ENCODE data around the gene CYB5R3.
A peak's percentile ranks its signal among the peaks of the same experiment; 100 is the strongest.
"Not testable (repeated sequence)": the region's sequence is repeated elsewhere in the genome, so short reads cannot be mapped to it uniquely, and the experiment has no call there.

Gene CYB5R3

DNA sequence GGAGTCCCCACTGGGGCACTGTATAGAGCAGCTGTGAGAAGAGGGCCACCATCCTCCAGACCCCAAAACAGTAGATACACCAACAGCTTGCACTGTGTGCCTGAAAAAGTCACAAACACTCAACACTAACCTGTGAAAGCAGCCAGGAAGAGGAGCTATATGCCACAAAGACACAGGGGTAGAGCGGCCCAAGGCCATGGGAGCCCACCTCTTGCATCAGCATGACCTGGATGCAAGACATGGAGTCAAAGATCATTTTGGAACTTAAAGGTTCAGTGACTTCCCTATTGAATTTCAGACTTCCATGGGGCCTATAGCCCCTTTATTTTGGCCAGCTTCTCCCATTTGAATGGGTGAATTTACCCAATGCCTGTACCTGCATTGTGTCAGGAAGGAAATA is 29.7 kb upstream of the CYB5R3 start:
- DNase-seq (ENCODE audit: low read depth), result no peak

DNA sequence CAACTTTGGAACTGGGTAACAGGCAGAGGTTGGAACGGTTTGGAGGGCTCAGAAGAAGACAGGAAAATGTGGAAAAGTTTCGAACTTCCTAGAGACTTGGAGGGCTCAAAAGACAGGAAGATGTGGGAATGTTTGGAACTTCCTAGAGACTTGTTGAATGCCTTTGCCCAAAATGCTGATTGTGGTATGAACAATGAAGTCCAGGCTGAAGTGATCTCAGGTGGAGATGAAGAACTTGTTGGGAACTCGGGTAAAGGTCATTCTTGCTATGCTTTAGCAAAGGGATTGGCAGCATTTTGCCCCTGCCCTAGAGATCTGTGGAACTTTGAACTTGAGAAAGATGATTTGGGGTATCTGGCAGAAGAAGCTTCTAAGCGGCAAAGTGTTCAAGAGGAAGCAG is 28.7 kb upstream of the CYB5R3 start:
- not testable (repeated sequence) for DNase-seq (ENCODE audit: low read depth)

GRCh38 chr22:42676059-42676607 is 26.9 kb upstream of the CYB5R3 start:
- no peak for DNase-seq (ENCODE audit: low read depth)

DNA sequence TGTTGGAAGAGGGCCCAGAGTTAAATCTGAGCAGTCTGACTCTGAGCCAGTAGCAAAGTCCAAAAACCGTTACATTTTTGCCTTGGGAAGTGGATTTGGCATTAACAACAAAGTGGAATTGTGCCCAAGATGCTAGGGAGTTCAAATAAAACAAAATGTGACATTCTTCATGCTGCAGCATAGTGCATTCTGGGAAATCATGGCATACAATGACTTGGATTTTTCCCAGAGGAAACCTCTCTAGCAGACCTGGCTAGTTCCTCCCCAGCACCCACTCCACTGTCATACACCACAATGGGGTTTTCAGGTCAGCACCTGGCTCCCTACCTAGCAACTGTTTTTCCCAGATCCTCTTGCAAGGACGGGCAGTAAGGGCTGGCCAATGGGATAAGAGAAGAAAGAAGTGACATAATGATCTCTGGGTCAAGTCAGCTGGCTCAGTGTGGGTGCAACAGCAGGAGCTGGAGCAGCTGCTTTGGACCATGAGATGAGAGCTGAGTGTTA is 24.8 kb upstream of the CYB5R3 start:
- no peak for DNase-seq (ENCODE audit: low read depth)

DNA sequence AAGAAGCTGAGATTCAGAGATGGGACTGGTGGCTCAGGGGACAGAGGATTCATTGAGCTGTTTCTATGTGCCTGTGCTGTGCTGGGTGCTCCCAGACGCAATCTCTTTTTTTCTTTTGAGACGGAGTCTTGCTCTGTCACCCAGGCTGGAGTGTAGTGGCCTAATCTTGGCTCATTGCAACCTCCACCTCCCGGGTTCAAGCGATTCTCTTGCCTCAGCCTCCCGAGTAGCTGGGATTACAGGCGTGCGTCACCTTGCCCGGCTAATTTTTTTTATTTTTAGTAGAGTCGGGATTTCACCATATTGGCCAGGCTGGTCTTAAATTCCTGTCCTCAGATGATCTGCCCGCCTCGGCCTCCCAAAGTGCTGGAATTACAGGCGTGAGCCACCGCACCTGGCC is 23.9 kb upstream of the CYB5R3 start:
- not testable (repeated sequence) for DNase-seq (ENCODE audit: low read depth)

- no peak for DNase-seq (ENCODE audit: low read depth)
These were observed 21.9 kb upstream of the CYB5R3 start for GRCh38 chr22:42670921-42671709.

GRCh38 chr22:42670046-42670445 is 20.9 kb upstream of the CYB5R3 start:
- DNase-seq (ENCODE audit: low read depth), result no peak

- not testable (repeated sequence) for DNase-seq (ENCODE audit: low read depth)
These were observed 17.2 kb upstream of the CYB5R3 start for GRCh38 chr22:42666393-42666792.

GRCh38 chr22:42664976-42665831 is 16.0 kb upstream of the CYB5R3 start:
- no peak for DNase-seq (ENCODE audit: low read depth)

GRCh38 chr22:42661985-42662831 is 13.0 kb upstream of the CYB5R3 start:
- no peak for DNase-seq (ENCODE audit: low read depth)

- DNase-seq (ENCODE audit: low read depth), result peak; percentile 39
These were observed 7.4 kb upstream of the CYB5R3 start for GRCh38 chr22:42656578-42656977.

- no peak for DNase-seq (ENCODE audit: low read depth)
These were observed 6.5 kb upstream of the CYB5R3 start for GRCh38 chr22:42655693-42656092.

DNA sequence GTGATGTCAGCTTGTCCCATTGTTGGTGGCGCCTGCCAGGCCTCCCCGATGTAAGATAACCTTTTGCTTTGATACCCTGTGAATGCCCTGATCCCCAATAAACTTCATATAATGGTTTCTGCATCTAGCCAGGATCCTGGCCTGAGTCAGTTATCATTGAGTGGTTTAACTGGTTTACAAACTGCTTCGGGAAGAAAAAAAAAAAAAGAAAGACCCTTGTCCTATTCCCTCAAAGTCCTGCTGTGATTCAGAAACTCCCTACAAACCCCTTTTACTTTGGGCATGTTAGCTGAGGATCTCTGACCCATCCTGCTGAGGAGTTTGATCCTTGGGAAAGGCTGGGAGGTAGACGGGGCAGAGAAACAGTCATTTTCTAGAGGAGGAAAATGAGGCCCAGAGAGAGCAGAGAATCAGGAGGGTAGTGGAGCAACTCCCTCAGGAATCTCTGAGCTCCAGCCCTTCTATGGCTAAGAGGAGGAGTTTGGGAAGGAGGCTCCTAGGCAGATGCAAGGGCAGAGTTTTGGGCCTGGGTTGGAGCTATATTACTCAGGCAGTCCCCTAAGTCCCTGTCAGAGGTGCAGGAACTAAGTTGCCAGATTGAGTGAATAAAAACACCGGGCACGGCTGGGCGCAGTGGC is 5.4 kb upstream of the CYB5R3 start:
- DNase-seq (ENCODE audit: low read depth), result no peak

DNA sequence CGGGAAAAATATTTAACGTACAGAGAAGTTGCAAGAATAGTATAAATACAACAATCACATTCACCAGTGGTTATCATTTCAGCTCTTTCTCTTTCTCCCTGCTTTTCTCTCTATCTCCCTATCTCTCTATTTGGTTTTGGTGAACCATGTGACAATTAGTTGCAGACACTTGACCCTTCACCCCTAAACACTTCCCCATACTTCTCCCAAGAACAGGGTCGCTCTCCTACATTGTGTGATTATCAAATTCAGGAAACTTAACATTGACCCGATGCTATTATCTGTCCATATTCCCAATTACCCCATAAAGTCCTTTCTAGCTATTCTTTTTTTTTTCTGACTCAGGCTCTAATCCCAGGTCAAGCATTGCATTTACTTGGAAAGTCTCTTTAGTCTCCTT is 4.8 kb upstream of the CYB5R3 start:
- no peak for DNase-seq (ENCODE audit: low read depth)

- DNase-seq (ENCODE audit: low read depth), result peak; percentile 48
These were observed 1.9 kb upstream of the CYB5R3 start for GRCh38 chr22:42651134-42651533.

- no peak for DNase-seq (ENCODE audit: low read depth)
These were observed 585 bp downstream of the CYB5R3 start for GRCh38 chr22:42648368-42649245.

DNA sequence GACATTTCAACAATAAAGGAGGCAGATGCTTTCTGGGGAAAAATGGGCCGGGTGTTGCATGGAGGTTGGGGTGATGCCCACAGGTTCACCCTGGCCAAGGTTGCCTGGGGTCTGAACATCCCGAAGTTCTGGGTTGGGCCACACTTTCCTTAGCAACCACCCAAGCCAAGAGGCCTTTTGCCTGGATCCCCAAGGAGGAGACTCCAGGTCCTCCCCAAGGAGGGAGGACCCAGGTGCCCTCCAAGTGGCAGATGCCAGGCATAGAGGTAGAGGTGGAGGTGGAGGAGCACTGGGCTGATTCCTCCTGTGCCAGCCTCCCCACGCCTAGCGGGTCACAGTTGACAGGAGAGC is 1.2 kb downstream of the CYB5R3 start:
- DNase-seq (ENCODE audit: low read depth), result no peak

DNA sequence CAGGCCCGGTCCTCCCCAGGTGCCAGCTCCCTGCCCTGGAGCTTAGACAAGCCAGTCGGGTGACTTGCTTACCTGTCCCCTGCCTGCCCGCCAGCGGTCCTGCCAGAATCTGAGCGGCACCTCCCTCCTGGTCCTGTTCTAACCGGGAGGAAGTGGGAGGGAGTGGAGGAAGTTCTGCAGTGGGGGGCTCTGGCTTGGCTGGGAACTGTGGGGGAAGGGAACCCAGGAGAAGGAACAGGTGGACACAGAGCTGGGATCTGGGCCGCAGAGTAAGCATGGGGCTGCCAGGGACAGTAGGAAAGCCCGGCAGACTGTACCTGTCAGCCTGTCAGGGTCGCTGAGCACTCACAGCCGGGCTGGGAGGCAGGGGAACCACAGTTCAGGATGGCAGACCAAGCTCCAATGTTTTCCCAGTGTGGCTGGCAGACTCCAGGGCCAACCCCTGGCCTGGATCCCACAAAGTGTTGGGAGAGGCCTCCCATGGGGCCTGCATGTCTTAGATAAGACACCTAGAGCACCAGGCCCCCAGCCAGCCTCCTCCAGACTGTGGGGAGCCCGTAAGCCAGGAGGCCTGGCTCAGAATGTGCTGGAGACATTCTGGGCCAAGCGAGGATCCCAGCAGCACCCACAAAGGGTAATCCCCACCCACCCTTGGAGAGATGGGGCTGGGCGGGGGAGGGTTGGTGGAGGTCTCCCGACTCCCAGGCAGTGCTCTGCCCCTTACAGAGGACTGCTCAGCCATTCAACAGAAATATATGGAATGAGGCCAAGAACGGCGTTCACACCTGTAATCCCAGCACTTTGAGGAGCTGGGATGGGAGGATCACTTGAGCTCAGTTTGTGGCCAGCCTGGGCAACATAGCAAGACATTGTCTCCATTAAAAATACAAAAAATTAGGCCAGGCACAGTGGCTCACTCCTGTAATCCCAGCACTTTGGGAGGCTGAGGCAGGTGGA is 2.3 kb downstream of the CYB5R3 start:
- DNase-seq (ENCODE audit: low read depth), result peak; percentile 84

GRCh38 chr22:42645938-42646568 is 3.1 kb downstream of the CYB5R3 start:
- DNase-seq (ENCODE audit: low read depth), result no peak
